HepG2 (cell line): Measurements from ENCODE around the gene GRK5. TPM values are rescaled to one million over a fixed set of nuclear protein-coding genes. Genes with fewer than 3 reads are reported as not detected.

ENCODE experiments used
- ATAC-seq: fragments of 200-7000 bp; cut with Tn5 transposase; 3 replicates; pipeline ENCODE4 v1.9.1; 2020; ENCODE audit warnings: mild to moderate bottlenecking, moderate library complexity
- BruUV-seq: library from RNA; stranded (reverse); fragments of 400-500 nt; replicated peaks from 2 replicates; lab custom pipeline; 2021; lab: Mats Ljungman, UMichigan
- CTCF ChIA-PET: fragments of 300-600 bp; formaldehyde crosslinking; extraction: SDS; loops from one replicate; lab custom pipeline; 2021; ENCODE audit warnings: low total read pairs, inconsistent platforms, low intra/inter-chr PET ratio; lab: Yijun Ruan, JAX
- POLR2A ChIA-PET: fragments of 350-600 bp; sonication (Branson Sonifier 250); formaldehyde crosslinking; loops from one replicate; lab custom pipeline; 2020; ENCODE audit warnings: antibody characterized with exemption, inconsistent platforms; lab: Yijun Ruan, JAX
- DNase-seq: peaks from one replicate; pipeline ENCODE4 v3.0.0-alpha.2; 2015; ENCODE audit warnings: low spot score
- FAIRE-seq: peaks from 3 replicates; lab custom pipeline; 2011; peaks lifted over from hg19 to GRCh38; lab: Jason Lieb, UNC
- H2AFZ ChIP-seq: one replicate; pipeline ENCODE4 v1.6.1; 2011; ENCODE audit warnings: low read length, inconsistent platforms
- H3K27ac ChIP-seq: fragments of 300-600 bp; 3 replicates; pipeline ENCODE4 v1.8.0; 2011; ENCODE audit warnings: mixed run types, mild to moderate bottlenecking, mixed read lengths, low read length, inconsistent platforms; ENCODE audit not compliant: insufficient read depth; ENCODE audit errors: extremely low read length
- H3K27me3 ChIP-seq, 2 experiments: fragments of 200-600 bp in 1 of 2; 2 replicates in 1 of 2; 3 replicates in 1 of 2; pipeline versions ENCODE4 v1.6.0 to v1.8.0; 2011; ENCODE audit warnings: low read length in 2 of 2, mild to moderate bottlenecking in 2 of 2, moderate library complexity in 2 of 2, inconsistent platforms in 1 of 2; ENCODE audit not compliant: insufficient read depth in 2 of 2, control insufficient read depth in 1 of 2
- H3K36me3 ChIP-seq, 2 experiments: fragments of 200-600 bp in 1 of 2; replicated peaks in 1 of 2; 2 replicates in 1 of 2; 3 replicates in 1 of 2; pipeline versions ENCODE4 v1.5.1 to v1.8.0; 2011; ENCODE audit warnings: low read length in 2 of 2, inconsistent platforms in 1 of 2; ENCODE audit not compliant: insufficient read depth in 2 of 2, control insufficient read depth in 1 of 2
- H3K4me1 ChIP-seq: 2 replicates; pipeline ENCODE4 v1.5.1; 2012; ENCODE audit warnings: low read length, inconsistent platforms; ENCODE audit not compliant: insufficient read depth
- H3K4me2 ChIP-seq: 2 replicates; pipeline ENCODE4 v1.6.0; 2011; ENCODE audit warnings: low read depth, low read length, inconsistent platforms
- H3K4me3 ChIP-seq, 3 experiments: fragments of 200-600 bp in 1 of 3; sonication (generic), shearing (Covaris generic) in 1 of 3; replicated peaks in 1 of 3; 2 replicates each; pipeline ENCODE4 v1.5.1; 2011 to 2016; ENCODE audit warnings: low read length in 3 of 3, inconsistent platforms in 2 of 3, low read depth in 2 of 3, mild to moderate bottlenecking in 2 of 3, control low read depth in 1 of 3, mixed read lengths in 1 of 3; ENCODE audit not compliant: insufficient read depth in 1 of 3
- H3K79me2 ChIP-seq: one replicate; pipeline ENCODE4 v1.6.1; 2011; ENCODE audit warnings: low read length, inconsistent platforms; ENCODE audit not compliant: insufficient read depth
- H3K9ac ChIP-seq: 2 replicates; pipeline ENCODE4 v1.6.0; 2011; ENCODE audit warnings: mild to moderate bottlenecking, low read depth, low read length, inconsistent platforms; ENCODE audit not compliant: insufficient read depth
- H3K9me3 ChIP-seq: 2 replicates; pipeline ENCODE4 v1.5.1; 2012; ENCODE audit warnings: mild to moderate bottlenecking, low read length
- H4K20me1 ChIP-seq: 2 replicates; pipeline ENCODE4 v1.6.0; 2011; ENCODE audit warnings: inconsistent platforms, mild to moderate bottlenecking, low read length, moderate library complexity; ENCODE audit not compliant: insufficient read depth
- ARID5B ChIP-seq: IDR thresholded peaks from 2 replicates; pipeline ENCODE4 v1.4.0; 2020; ENCODE audit warnings: mild to moderate bottlenecking, missing genetic modification reagents
- MAFF ChIP-seq: IDR thresholded peaks from 2 replicates; pipeline ENCODE4 v1.6.1; 2011; ENCODE audit warnings: low read depth, low read length, improper control_type of control experiment
- MAFK ChIP-seq, 2 experiments: IDR thresholded peaks in 1 of 2; conservative IDR thresholded peaks in 1 of 2; 2 replicates each; pipeline ENCODE4 v1.6.1; 2011; ENCODE audit warnings: improper control_type of control experiment in 2 of 2, low read length in 2 of 2
- NFE2L2 ChIP-seq: fragments of 150-350 bp; IDR thresholded peaks from 2 replicates; pipeline ENCODE4 v1.6.1; 2014; ENCODE audit warnings: low read length
- PITX1 ChIP-seq: sonication (generic); formaldehyde crosslinking; IDR thresholded peaks from 2 replicates; pipeline ENCODE4 v1.5.1; 2020; ENCODE audit warnings: mild to moderate bottlenecking, missing genetic modification reagents
- ZMYM2 ChIP-seq: sonication (generic); formaldehyde crosslinking; IDR thresholded peaks from 2 replicates; pipeline ENCODE4 v1.8.0; 2022; ENCODE audit warnings: mild to moderate bottlenecking, missing genetic modification reagents
- ZNF3 ChIP-seq: IDR thresholded peaks from 2 replicates; pipeline ENCODE4 v1.7.0; 2017; ENCODE audit warnings: inconsistent platforms
- ZNF572 ChIP-seq: sonication (generic); formaldehyde crosslinking; IDR thresholded peaks from 2 replicates; pipeline ENCODE4 v1.5.1; 2020; ENCODE audit warnings: mild to moderate bottlenecking, missing genetic modification reagents
- WGBS: methylation state at CpG from one replicate; pipeline ENCODE4 v1.1.6; 2017; ENCODE audit warnings: low lambda C conversion rate; 5-methylcytosine and 5-hydroxymethylcytosine counted together
- in situ Hi-C: cut with HindIII; loops from 2 replicates; pipeline ENCODE4 v1.10.0; 2017; ENCODE audit warnings: low pct_unique_long_range_greater_than_20kb; ENCODE audit not compliant: extremely low pct_ligation_motif_present
- intact Hi-C: fragments of 100-400 bp; cut with micrococcal nuclease; formaldehyde crosslinking; loops from one replicate; pipeline ENCODE4 v1.10.0; 2022; ENCODE audit not compliant: unreplicated experiment
- polyA plus RNA-seq, 8 experiments: library from polyadenylated mRNA; depleted of rRNA in 3 of 8; stranded (reverse) in 7 of 8; unstranded in 1 of 8; fragments of >200 nt; fragmentation: Illumina TruSeq in 4 of 8; extraction: Trizol in 4 of 8; gene quantifications; 2 replicates each; pipeline versions ENCODE4 v1.2.1 to v1.2.3, GENCODE V29; 2011 to 2016; ENCODE audit warnings: low read depth in 4 of 8, missing spikeins in 1 of 8, mixed read lengths in 1 of 8; ENCODE audit not compliant: insufficient read depth in 1 of 8
- total RNA-seq, 5 experiments: library from RNA; depleted of rRNA; stranded (reverse); fragments of >200 nt; fragmentation: Illumina TruSeq; extraction: Trizol; gene quantifications; 2 replicates each; pipeline ENCODE4 v1.2.3, GENCODE V29; 2016; ENCODE audit warnings: low read depth in 1 of 5
- TF ChIP-seq, protein P1 (sequence below): sonication (generic); formaldehyde crosslinking; IDR thresholded peaks from 2 replicates; pipeline ENCODE4 v1.8.1; 2023; ENCODE audit warnings: missing genetic modification reagents, inconsistent platforms, borderline replicate concordance

The GRK5 gene
- total and polyA plus RNA-seq, 2 of the 13 experiments (the other 11 are each of a cell fraction or from before 2014, with no cell fraction given) = 10.4 to 12.6 TPM

DNA sequence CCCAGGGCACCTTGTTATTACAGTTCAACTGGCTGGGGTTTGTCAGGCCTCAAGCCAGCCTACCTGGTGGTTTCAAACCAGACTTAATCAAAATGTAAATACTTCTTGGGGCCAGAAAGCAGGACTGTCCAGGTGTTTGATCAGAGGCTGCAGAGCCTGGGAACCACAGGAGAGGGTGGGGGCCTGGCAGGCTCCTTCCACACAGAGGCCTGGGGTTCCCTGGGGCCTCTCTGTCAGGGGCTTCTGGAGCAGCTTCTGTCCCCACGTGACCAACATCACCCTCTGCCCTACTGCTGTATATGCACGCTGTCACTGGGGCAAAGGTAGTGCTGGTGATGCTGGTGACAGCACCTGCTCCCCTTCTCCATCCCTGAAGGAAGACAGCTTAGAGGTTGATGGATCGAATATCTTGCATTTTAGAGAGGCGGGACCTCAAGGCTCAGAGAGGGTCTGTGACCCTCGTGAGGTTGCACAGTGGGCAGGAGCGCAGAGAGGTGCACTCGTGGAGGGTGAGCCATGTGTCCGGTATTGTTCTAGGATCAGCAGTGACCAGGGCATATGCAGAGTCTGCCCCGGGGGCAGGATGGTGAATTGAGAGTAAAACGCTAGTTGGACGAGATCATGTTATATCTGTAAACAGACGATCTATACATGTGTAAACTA, 95.4 kb downstream of the GRK5 start (continued):
- TF ChIP-seq ZNF572 (CRISPR knock-in tag) = no peak
- TF ChIP-seq, protein P1, sequence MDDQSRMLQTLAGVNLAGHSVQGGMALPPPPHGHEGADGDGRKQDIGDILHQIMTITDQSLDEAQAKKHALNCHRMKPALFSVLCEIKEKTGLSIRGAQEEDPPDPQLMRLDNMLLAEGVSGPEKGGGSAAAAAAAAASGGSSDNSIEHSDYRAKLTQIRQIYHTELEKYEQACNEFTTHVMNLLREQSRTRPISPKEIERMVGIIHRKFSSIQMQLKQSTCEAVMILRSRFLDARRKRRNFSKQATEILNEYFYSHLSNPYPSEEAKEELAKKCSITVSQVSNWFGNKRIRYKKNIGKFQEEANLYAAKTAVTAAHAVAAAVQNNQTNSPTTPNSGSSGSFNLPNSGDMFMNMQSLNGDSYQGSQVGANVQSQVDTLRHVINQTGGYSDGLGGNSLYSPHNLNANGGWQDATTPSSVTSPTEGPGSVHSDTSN (CRISPR knock-in tag) = no peak
- no peak for TF ChIP-seq ZNF3 (CRISPR knock-in tag)
- TF ChIP-seq ARID5B (CRISPR knock-in tag) = no peak
- TF ChIP-seq, all 625 proteins: peak for 6

DNA sequence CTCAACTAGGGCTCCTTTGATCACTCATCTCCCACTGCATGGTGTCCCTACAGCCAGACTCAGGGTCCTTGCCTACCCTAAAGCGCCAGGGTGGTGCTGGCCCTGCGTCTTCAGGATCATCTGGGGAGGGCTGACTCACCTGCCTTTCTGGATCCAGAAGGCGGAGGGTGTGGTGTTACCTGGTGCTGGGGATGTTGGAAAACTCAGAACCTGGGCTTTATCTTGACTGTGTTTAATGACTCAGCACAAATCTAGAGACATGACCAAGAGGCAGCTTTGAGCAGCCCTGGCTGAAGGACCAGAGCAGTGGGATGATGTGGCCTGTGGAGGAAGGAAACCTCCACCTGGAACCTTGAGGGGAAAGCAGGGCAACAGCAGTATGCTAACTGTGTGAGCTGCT, 96.5 kb downstream of the GRK5 start:
- H3K27ac ChIP-seq = no peak overlapping the region
- H3K79me2 ChIP-seq = peaks cover 7% of the 10 kb centered on the region
- peaks cover 55% of the 10 kb centered on the region for H3K4me1 ChIP-seq
- ChIA-PET POLR2A (no interaction called here), CTCF (no interaction called here)
- WGBS = 100% methylated on average over 3 of the region's 3 CpGs
- H4K20me1 ChIP-seq = no peaks in the 10 kb centered on the region
- no peaks in the 10 kb centered on the region for H3K27me3 ChIP-seq
- H3K4me2 ChIP-seq = no peak overlapping the region
- no peak overlapping the region for H2AFZ ChIP-seq
- DNase-seq (no peak), ATAC-seq (no peak), FAIRE-seq (no peak)
- TF ChIP-seq MAFK (conservative IDR thresholded peaks at IDR 0.05 in 1 of 2, IDR thresholded peaks at IDR 0.05 in 1 of 2; ENCODE audit: low read length in 2 of 2) (peak; percentile 86 to 89), ZMYM2 (no peak), NFE2L2 (peak; percentile 81), MAFF (peak; percentile 72), PITX1 (CRISPR knock-in tag) (no peak)
- H3K9ac ChIP-seq = no peak overlapping the region
- no TSS peak for BruUV-seq
- no peak overlapping the region for H3K4me3 ChIP-seq
- no peaks in the 10 kb centered on the region for H3K9me3 ChIP-seq
- in situ Hi-C loops = no loop called here
- H3K36me3 ChIP-seq = no peaks in the 10 kb centered on the region
- intact Hi-C loops = no loop called here
